NCI-H446 (cell line): ENCODE measurements around the gene WWTR1.

ENCODE experiments used
- DNase-seq, 2 experiments: peaks; one replicate each; lab custom pipeline; 2025; lab: John Stamatoyannopoulos, UW

The WWTR1 gene

DNA sequence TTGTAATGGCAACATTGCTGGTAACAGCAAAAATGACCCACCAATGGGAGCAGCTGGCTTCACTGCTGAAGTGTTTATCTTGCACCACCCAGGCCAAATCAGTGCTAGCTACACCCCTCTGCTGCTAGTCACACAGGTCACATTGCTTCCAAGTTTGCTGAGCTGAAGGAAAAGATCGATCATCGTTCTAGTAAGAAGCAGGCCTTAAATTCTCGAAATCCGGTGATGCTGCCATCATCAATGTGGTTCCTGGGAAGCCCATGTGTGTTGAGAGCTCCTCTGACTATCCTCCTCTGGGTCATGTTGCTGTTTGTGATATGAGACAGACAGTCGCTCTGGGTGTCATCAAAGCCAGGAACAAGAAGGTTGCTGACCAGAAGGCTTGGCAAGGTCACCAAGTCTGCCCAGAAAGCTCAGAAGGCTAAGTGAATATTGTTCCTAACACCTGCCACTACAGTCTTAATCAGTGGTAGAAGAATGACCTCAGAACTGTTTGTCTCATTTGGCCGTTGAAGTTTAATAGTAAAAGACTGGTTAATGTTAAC is 162.2 kb downstream of the WWTR1 start:
- peak; percentile 63 to 89 for DNase-seq

- peak; percentile 89 to 96 for DNase-seq
Measured at GRCh38 chr3:149494759-149495580, 162.9 kb downstream of the WWTR1 start.

GRCh38 chr3:149494022-149494758 is 163.6 kb downstream of the WWTR1 start:
- peak; percentile 56 to 88 for DNase-seq

DNA sequence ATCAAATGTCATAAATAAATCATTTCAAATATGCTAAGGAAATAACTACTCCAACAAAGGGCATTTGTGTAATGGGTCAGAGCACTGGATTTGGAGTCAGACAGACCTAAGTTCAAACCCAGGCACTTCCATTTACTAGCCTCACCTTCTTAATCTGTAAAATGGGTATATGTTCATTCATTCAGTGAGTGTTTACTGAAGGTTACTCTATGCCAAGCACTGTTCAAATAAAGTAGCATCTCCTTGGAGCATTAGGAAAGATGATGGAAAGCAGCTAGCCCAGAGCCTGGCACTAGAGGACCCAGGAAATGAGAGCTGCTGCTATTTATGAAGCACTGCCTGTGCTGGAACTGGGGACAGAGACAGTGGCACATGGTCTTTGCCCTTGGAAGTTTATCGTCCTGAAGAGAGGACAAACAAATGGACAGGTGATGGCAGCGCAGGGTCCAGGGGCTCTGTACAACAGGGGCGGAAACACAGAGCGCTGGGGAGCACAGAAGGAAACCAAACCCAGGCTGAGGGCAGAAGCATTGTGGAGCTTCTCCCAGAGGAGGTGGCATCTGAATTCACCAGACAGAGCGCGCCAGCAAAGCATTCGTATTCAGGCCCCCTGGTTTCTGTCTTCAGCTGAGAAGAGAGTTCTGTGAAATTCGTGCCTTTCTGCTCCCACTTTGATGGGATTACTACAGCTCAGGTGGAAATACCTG is 164.4 kb downstream of the WWTR1 start:
- DNase-seq, result no peak

DNA sequence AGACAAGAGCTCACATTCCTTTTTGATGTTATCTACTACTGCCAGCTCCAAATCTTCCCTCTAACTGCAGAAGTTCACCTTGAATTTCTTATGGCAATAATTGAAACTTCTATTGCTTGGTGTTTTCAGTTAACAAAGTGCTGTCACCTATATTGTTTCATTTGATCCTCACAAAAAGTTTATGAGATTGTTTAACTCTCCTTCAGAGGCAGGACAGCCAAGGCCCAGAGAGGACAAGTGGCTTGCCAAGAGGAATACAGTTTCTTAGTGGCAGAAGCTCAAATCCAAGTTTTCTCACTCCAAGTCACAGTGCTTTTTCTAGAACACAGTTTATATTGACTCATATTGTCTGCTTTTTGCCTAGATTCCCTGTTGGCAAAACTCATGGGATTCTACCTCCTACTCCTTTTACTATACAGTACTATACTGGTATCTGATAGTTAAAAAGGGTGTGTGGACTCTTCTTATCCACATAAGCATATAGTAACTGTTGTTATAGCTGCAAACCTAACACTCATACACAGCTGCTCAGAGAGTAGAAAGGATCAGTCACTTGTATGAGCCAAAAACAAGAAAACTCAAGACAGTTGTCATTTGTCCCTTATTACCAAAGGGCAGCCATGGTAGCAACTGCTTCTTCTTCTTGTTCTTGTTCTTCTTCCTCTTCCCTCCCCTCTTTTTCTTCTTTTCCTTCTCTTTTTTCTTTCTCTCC is 167.4 kb downstream of the WWTR1 start:
- DNase-seq, result no peak

DNA sequence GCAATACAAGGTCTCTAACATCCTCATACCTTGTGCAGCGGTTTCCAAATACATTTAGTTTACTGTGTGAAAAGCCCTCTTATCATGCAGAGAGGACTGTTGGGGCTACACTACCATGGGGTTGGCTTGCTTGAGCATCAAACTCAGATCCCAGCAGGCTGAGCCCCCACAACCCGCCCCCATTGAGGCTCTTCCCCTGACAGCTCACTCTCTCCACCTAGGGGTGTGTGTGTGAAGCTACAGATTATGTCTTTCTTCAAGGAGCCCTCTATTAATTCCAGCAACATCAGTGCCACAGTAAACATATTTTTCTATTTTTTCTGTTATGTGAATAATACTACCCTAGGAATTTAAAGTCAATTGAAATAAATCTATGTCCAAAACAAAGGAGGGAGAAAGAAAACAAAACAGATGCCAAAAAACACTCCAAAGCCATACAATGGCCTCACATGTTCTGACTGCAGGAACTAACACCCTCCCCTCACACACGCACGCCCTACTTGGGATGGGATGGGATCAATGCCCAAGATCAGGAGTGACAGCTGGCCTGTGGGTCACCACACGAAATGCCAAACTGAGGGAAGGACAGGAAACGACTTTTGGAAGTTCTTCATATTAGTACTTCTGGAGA is 168.7 kb downstream of the WWTR1 start:
- DNase-seq, result peak in 1 of 2 experiments; percentile 37

DNA sequence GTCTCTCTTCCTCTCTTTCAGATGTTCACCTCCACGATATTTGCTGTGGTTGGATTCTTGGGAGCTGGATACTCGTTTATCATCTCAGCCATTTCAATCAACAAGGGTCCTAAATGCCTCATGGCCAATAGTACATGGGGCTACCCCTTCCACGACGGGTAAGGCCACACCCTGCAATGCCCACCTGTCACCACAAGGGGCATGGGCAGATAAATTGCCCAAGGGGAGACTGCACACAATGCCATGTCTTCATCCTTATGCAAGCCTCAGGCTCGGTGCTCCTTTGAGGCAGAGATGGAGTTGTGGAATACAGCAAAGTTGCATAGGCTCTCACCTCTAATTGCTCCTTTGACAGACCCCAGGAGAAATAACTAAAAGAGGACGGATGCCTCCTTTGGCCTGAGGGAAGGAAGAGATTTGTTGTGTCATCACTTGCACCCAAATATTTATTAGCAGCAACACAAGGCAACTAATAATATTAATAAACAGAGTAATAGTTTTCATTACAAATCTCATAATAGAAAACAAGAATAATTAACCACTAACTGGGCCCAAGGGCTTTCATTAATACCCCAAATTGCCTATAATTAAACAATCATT is 170.1 kb downstream of the WWTR1 start:
- DNase-seq, result peak in 1 of 2 experiments; percentile 27

- DNase-seq, result no peak
Measured at GRCh38 chr3:149486726-149487125, 171.1 kb downstream of the WWTR1 start.

GRCh38 chr3:149481491-149481890 is 176.3 kb downstream of the WWTR1 start:
- no peak for DNase-seq

- DNase-seq, result no peak
Measured at GRCh38 chr3:149481056-149481455, 176.8 kb downstream of the WWTR1 start.

GRCh38 chr3:149480326-149481017 is 177.4 kb downstream of the WWTR1 start:
- DNase-seq, result peak; percentile 35 to 83

DNA sequence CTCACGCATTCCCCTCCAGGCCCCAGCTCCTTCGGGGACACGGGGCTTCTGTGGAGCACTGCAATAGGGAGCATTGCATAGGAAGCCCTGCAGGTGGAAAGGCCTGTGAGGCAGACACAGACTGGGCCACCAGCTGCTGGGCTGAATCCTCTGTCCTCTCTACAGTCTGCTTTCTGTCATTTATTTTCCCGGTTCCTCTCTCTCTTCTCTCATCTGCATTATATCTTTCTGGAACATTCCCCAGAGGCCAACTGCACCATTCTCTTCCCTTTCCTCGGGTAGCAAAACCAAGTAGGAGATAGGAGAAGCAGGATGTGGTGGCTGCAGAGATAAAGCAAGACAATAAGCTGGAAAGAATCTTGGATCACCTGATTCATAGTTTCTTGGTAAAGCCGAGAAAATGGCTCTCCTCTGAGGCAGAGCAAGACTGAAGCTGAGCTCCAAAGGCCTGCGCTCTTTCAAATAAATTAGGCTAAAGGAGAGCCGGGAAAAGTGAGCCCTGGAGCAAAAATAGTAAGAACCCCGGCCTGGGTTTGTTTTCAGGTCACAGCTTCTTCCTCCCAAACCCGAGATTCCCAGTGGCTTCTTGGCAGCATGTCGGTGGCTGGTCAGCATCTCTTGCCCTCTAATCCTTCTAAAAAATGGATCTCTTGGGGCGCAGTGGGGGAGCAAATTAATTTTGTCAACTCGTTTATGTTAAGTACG is 178.1 kb downstream of the WWTR1 start:
- DNase-seq, result no peak

DNA sequence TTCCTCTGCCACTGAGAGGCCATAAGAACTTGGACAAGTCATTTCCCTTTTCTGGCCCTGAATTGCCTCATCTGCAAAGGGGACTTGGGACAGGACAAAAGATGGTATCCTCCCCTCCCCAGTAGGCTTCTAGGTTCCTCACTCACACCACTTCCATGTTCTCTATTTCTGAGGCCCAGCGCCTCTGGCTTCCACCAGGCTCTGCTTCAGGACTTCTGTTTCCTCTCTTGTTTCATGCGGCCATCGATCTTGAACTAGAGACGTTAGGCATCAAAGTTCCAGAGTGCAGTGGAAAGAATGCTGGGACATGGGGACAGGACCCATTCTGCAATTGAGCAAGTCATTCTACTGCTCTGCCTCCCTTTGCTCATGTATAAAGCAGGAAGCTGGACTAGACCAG is 181.6 kb downstream of the WWTR1 start:
- DNase-seq, result no peak

DNA sequence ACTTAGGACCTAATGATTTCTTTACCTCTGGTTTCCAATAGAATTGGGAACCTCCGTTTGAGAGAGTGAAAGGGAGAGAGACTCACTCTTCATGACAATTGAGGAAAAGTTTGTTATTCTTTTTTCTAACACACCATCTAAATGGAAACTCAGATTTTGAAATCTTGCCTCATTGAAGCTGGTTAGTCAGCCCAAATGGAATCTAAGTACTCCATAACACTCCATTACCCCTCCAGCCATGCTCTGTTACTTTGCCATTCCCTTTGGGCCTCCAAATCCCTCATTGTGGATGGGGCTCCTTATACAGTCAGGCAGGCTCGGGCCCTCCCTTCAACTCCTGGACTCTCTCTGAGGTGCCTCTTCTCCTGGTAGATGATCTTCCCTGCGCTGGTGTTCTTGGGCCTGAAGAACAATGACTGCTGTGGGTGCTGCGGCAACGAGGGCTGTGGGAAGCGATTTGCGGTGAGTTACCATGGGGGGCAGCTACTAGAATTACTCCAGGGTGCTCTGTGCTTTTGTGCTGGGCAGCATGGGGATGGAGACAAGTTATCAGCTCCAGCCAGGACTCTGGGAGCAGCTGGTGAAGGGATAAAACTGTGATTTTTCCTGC is 182.3 kb downstream of the WWTR1 start:
- no peak for DNase-seq

- DNase-seq, result no peak
Measured at GRCh38 chr3:149474250-149474817, 183.5 kb downstream of the WWTR1 start, which contains the start of gene TM4SF4. Gene TM4SF4, plus strand, starts transcription at chr3:149474697. Its CDS starts 181 bp downstream, at chr3:149474878.

DNA sequence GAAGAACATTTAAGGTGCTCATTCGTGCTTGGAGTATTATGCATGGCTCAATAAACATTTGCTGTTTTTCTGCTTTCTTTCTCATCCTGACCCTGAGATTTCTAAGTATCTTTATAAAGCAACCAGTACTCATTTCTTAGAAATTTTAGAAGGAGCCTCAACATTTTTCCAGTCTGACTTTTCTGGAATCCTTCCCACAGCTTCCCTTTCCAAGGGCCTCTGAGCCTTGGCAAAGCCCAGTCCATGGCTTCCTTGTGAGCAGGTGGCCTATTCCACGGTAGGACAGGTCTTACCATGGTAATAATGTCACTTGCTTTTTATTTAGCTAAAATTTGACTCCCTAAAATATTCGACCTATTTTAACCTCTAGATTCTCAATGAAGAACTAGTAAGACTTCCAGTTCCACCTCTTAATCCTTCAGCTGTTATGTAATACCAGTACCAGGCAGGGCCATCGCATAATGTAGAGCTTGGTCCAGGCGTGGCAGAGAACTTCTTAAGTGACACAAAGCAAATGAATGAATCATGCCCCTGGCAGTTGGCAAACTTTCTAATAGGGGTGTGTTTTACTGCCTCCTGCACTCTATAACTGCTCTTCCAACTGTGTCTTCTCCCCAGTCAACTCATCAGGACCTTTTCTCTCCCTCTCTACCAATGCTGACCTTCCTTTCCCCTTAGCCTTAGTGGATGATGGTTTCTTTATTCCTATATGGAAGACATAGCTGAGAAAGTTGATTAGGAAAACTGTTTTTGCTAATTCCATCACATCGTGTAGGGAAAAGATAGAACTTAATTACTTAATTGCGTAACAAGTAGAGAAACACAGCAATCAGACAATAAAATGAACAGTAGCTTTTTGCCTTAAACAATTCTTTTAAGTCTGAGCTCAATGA is 184.2 kb downstream of the WWTR1 start:
- DNase-seq, result peak in 1 of 2 experiments; percentile 65

DNA sequence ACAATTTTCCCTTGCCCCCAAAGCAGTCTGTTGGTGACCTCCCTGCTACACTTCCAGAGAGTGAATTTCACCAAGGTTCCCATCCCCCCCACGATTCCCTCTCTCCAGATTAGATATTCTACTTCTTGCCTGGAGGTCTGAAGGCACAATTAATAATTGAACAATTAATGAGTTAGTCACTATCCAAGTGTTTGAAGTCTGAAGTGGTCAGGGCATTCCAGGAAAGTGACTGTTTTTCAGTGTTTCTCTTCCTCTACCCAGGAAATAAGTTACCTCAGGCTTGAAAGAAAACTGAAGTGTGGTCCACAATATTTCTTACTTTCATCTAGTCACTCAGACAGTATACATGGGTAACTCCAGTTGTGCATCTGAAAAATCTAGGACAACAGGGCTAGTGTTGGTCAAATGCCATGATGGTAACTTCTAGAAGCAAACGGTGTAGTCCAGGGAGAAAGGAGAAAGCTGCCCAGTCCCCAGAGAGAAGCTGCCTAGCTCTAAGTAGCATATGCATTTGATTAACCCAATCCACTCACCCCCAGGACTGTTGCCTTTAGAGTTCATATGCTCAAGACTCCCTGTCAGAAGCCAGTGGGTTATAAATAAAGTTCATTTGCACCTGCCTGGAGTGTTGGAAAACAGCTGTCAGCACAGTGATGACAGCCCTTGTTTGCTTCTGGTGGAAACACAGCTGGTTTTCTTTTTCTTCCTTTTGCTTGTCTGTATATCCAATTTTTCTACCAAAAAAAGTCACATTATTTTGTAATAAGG is 185.6 kb downstream of the WWTR1 start:
- no peak for DNase-seq
